Breast epithelium (tissue), 3 donors: Measurements from ENCODE around the gene PNPLA7.

Experiments
- POLR2A ChIP-seq: fragments of 450-650 bp; IDR thresholded peaks from one replicate; pipeline ENCODE4 v1.6.1; 2016; ENCODE audit warnings: antibody characterized with exemption, mild to moderate bottlenecking, moderate library complexity
- POLR2AphosphoS5 ChIP-seq, 3 donors: sonication (generic); formaldehyde crosslinking; IDR thresholded peaks; one replicate each; pipeline ENCODE4 v1.6.1; 2017; ENCODE audit warnings: antibody characterized with exemption in 3 of 3
- TF ChIP-seq, protein P1 (sequence below), 3 donors: fragments of 450-650 bp; IDR thresholded peaks; one replicate each; pipeline ENCODE4 v1.5.1; 2016 to 2017; ENCODE audit warnings: antibody characterized with exemption in 3 of 3, mild to moderate bottlenecking in 3 of 3, moderate library complexity in 3 of 3

DNA sequence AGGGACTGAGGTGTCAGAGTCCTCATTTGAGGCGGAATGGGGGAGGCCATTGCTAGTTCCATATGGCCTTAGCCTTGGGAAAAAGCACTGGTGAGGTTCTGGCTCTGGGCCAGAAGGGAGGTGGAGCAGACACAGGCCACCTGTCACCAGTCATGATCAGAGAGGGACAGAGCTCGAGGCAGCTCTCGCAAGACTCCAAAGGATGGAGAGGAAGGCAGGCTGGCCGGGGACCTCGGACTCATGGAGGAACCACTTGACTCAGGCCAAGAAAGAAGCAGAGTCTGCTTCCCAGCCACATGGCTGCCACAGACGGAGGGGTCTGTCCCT is 61.9 kb downstream of the PNPLA7 start:
- TF ChIP-seq, protein P1, sequence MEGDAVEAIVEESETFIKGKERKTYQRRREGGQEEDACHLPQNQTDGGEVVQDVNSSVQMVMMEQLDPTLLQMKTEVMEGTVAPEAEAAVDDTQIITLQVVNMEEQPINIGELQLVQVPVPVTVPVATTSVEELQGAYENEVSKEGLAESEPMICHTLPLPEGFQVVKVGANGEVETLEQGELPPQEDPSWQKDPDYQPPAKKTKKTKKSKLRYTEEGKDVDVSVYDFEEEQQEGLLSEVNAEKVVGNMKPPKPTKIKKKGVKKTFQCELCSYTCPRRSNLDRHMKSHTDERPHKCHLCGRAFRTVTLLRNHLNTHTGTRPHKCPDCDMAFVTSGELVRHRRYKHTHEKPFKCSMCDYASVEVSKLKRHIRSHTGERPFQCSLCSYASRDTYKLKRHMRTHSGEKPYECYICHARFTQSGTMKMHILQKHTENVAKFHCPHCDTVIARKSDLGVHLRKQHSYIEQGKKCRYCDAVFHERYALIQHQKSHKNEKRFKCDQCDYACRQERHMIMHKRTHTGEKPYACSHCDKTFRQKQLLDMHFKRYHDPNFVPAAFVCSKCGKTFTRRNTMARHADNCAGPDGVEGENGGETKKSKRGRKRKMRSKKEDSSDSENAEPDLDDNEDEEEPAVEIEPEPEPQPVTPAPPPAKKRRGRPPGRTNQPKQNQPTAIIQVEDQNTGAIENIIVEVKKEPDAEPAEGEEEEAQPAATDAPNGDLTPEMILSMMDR (IDR thresholded peaks at IDR 0.05) = no peak
- TF ChIP-seq POLR2A (no peak), POLR2AphosphoS5 (IDR thresholded peaks at IDR 0.05) (no peak)
